Small intestine (tissue), 7 donors: ENCODE measurements around the gene SF3B6. TPM values are rescaled to one million over a fixed set of nuclear protein-coding genes. Genes with fewer than 3 reads are reported as not detected.
"Not testable (repeated sequence)": the region's sequence is repeated elsewhere in the genome, so short reads cannot be mapped to it uniquely, and the experiment has no call there.

Source experiments
- DNase-seq, 2 donors: peaks; one replicate each; pipeline versions ENCODE4 v3.0.0 to v3.0.0-alpha.2; 2013
- FAIRE-seq: peaks from 2 replicates; lab custom pipeline; 2012; peaks lifted over from hg19 to GRCh38; lab: Jason Lieb, UNC
- H3K27ac ChIP-seq, 3 donors: one replicate each; pipeline ENCODE4 v1.5.1; 2013; ENCODE audit warnings: low read length in 2 of 3, mild to moderate bottlenecking in 2 of 3, control low read depth in 1 of 3, inconsistent platforms in 1 of 3, low read depth in 1 of 3, moderate library complexity in 1 of 3
- H3K27me3 ChIP-seq, 3 donors: one replicate each; pipeline ENCODE4 v1.6.1; 2013; ENCODE audit warnings: low read length in 3 of 3, inconsistent platforms in 1 of 3; ENCODE audit not compliant: control insufficient read depth in 3 of 3, insufficient read depth in 3 of 3
- H3K36me3 ChIP-seq, 3 donors: one replicate each; pipeline ENCODE4 v1.6.1; 2013; ENCODE audit warnings: low read length in 3 of 3, inconsistent platforms in 1 of 3, low read depth in 1 of 3, mild to moderate bottlenecking in 1 of 3, moderate library complexity in 1 of 3; ENCODE audit not compliant: control insufficient read depth in 3 of 3, insufficient read depth in 2 of 3
- H3K4me1 ChIP-seq, 3 donors: one replicate each; pipeline ENCODE4 v1.6.1; 2013; ENCODE audit warnings: low read length in 2 of 3, inconsistent platforms in 1 of 3, low read depth in 1 of 3, mild to moderate bottlenecking in 1 of 3, moderate library complexity in 1 of 3; ENCODE audit not compliant: control insufficient read depth in 3 of 3, insufficient read depth in 2 of 3
- H3K4me3 ChIP-seq, 3 donors: one replicate each; pipeline ENCODE4 v1.5.1; 2013; ENCODE audit warnings: low read length in 3 of 3, control low read depth in 1 of 3, inconsistent platforms in 1 of 3, low read depth in 1 of 3, mild to moderate bottlenecking in 1 of 3, moderate library complexity in 1 of 3
- H3K9me3 ChIP-seq, 2 donors: one replicate each; pipeline ENCODE4 v1.6.1; 2013; ENCODE audit warnings: low read depth in 1 of 2, low read length in 1 of 2; ENCODE audit not compliant: control insufficient read depth in 2 of 2, insufficient read depth in 1 of 2
- WGBS, 3 donors: extraction: QIAGEN DNeasy Blood & Tissue Kit; methylation state at CpG; one replicate each; pipeline ENCODE4 v1.1.7; 2013; 5-methylcytosine and 5-hydroxymethylcytosine counted together
- polyA plus RNA-seq, 4 donors: library from polyadenylated mRNA; stranded (reverse) in 3 of 4; unstranded in 1 of 4; fragments of 200-250 nt in 3 of 4; fragments of 120-200 nt in 1 of 4; gene quantifications; one replicate each; pipeline versions ENCODE4 v1.2.1 to v1.2.3, GENCODE V29; 2013
- donor health status: healthy with polysubstance abuse.
- donor health status: control.
- donor health status: control.
- donor health status: Bipolar disorder and iron deficiency.
- donor health status: healthy.

The SF3B6 gene
- polyA plus RNA-seq, 4 donors, result 114 to 260 (median 210) TPM

GRCh38 chr2:24117902-24118301 is 41.8 kb upstream of the SF3B6 start:
- FAIRE-seq (no peak), DNase-seq (no peak)
- H3K36me3 ChIP-seq, result no peaks in the 10 kb centered on the region
- H3K9me3 ChIP-seq, result peaks cover 0 to 12% of the 10 kb centered on the region in 2 donors
- H3K27me3 ChIP-seq, result no peaks in the 10 kb centered on the region
- WGBS, 3 donors, result 80 to 88% (median 88%) methylated on average over 1 of the region's 1 CpG
- no peak overlapping the region for H3K27ac ChIP-seq
- peaks cover 0 to 2% (median 0%) of the 10 kb centered on the region in 3 donors for H3K4me1 ChIP-seq
- H3K4me3 ChIP-seq, result no peak overlapping the region

DNA sequence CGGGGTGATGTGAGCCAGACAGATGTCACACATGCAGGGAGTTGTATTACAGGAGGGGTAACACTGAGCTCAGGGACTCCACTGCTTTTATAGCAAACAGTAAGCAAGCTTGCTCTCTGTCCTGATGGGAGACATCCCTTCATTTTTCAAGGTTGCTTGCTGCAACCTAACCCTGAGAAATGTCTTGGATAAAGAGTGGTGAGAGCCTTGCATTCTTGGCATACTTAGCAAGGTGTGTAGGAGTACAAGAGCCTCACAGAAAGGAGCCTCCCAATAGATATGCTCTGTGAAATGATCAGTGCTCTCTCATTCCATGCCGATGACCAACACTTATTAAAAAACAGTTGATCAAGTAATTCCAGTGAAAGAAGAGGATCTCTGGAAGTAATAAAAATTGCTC is 38.9 kb upstream of the SF3B6 start:
- FAIRE-seq, result no peak
- Histone ChIP-seq H3K27ac (no peak overlapping the region), H3K27me3 (no peaks in the 10 kb centered on the region), H3K36me3 (no peaks in the 10 kb centered on the region), H3K4me3 (no peak overlapping the region), H3K9me3 (peaks cover 0 to 12% of the 10 kb centered on the region in 2 donors), H3K4me1 (no peaks in the 10 kb centered on the region)
- DNase-seq, result no peak
- 48 to 49% (median 48%) methylated on average over 2 of the region's 2 CpGs for WGBS, 3 donors

- no peaks in the 10 kb centered on the region for H3K36me3 ChIP-seq
- no peaks in the 10 kb centered on the region for H3K27me3 ChIP-seq
- H3K27ac ChIP-seq, result no peak overlapping the region
- no peak for FAIRE-seq
- no peak overlapping the region for H3K4me3 ChIP-seq
- H3K4me1 ChIP-seq, result no peaks in the 10 kb centered on the region
- DNase-seq, result no peak
- 66 to 88% (median 81%) methylated on average over 2 of the region's 2 CpGs for WGBS, 3 donors
- peaks cover 0 to 18% of the 10 kb centered on the region in 2 donors for H3K9me3 ChIP-seq
Observed at GRCh38 chr2:24111407-24111901, 35.3 kb upstream of the SF3B6 start.

GRCh38 chr2:24110660-24111303 is 34.7 kb upstream of the SF3B6 start:
- Histone ChIP-seq H3K27me3 (no peaks in the 10 kb centered on the region), H3K4me1 (no peaks in the 10 kb centered on the region), H3K36me3 (no peaks in the 10 kb centered on the region), H3K27ac (no peak overlapping the region), H3K4me3 (no peak overlapping the region), H3K9me3 (peaks cover 0 to 23% of the 10 kb centered on the region in 2 donors)
- 86 to 89% (median 88%) methylated on average over 7 of the region's 7 CpGs for WGBS, 3 donors
- no peak for FAIRE-seq
- no peak for DNase-seq

GRCh38 chr2:24109431-24109830 is 33.3 kb upstream of the SF3B6 start:
- not testable (repeated sequence) for H3K4me1 ChIP-seq, H3K4me3 ChIP-seq, H3K27ac ChIP-seq, FAIRE-seq, H3K36me3 ChIP-seq, H3K27me3 ChIP-seq, DNase-seq
- 88 to 96% (median 94%) methylated on average over 1 of the region's 1 CpG for WGBS, 3 donors
- peaks cover 0 to 21% of the 10 kb centered on the region in 2 donors for H3K9me3 ChIP-seq

DNA sequence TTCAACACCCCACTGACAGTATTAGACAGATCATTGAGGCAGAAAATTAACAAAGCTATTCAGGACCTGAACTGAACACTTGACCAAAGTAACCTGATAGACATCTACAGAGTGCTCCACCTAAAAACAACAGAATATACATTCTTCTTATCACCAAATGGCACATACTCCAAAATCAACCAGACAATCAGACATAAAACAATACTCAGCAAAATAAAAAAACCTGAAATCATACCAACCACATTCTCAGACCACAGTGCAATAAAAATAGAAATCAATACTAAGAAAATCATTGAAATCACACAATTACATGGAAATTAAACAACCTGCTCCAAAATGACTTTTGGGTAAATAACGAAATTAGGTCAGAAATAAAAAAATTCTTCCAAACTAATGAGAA is 31.2 kb upstream of the SF3B6 start:
- Histone ChIP-seq H3K27ac (no peak overlapping the region), H3K4me1 (no peaks in the 10 kb centered on the region), H3K36me3 (peaks cover 0 to 5% (median 0%) of the 10 kb centered on the region in 3 donors), H3K27me3 (no peaks in the 10 kb centered on the region), H3K4me3 (no peak overlapping the region), H3K9me3 (peaks cover 0 to 18% of the 10 kb centered on the region in 2 donors)
- FAIRE-seq, result no peak
- DNase-seq, result no peak
- 47 to 67% (median 51%) methylated on average over 1 of the region's 1 CpG for WGBS, 3 donors

- Histone ChIP-seq H3K27me3 (no peaks in the 10 kb centered on the region), H3K9me3 (peaks cover 0 to 18% of the 10 kb centered on the region in 2 donors), H3K4me1 (no peaks in the 10 kb centered on the region), H3K4me3 (no peak overlapping the region), H3K36me3 (peaks cover 0 to 5% (median 0%) of the 10 kb centered on the region in 3 donors), H3K27ac (no peak overlapping the region)
- no peak for FAIRE-seq
- no peak for DNase-seq
Observed at GRCh38 chr2:24106786-24107185, 30.7 kb upstream of the SF3B6 start.

DNA sequence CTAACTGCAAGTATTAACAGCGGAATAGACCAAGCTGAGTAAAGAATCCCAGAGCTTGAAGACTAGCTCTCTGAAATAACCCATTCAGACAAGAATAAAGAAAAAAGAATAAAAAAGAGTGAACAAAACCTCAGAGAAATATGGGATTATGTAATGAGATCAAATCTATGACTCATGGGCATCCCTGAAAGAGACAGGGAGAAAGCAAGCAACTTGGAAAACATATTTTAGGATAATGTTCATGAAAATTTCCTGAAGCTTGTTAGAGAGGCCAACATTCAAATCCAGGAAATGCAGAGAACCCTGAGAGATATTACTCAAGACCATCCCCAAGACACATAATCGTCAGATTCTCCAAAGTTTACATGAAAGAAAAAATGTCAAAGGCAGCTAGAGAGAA is 29.7 kb upstream of the SF3B6 start:
- DNase-seq, result no peak
- H3K9me3 ChIP-seq, result peaks cover 0 to 18% of the 10 kb centered on the region in 2 donors
- H3K36me3 ChIP-seq, result peaks cover 0 to 5% (median 0%) of the 10 kb centered on the region in 3 donors
- H3K27ac ChIP-seq, result no peak overlapping the region
- WGBS, 3 donors, result 30 to 49% (median 44%) methylated on average over 2 of the region's 2 CpGs
- no peaks in the 10 kb centered on the region for H3K27me3 ChIP-seq
- no peaks in the 10 kb centered on the region for H3K4me1 ChIP-seq
- H3K4me3 ChIP-seq, result no peak overlapping the region
- FAIRE-seq, result no peak
